ENCODE results near the gene PKN2.

Gene PKN2

DNA sequence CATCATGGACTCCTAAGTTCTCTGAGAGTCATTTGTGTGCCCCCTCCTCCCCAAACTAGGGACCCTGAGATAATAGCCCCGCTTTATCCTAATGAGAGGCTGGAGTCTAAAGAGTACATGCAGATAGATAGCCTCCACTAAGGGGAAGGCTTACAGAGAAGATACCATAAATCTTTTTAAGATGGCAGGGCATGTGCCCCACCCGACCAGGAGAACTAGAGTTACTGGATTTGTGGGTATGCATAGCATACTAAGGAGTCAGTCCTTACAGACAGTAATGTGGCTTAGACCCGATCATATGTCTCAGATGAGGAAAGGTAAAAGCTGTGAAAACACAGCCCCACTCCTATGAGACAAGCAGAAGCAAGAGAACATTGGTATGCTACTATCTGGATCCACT is 25.7 kb upstream of the PKN2 start:
- TF ChIP-seq, protein P1, sequence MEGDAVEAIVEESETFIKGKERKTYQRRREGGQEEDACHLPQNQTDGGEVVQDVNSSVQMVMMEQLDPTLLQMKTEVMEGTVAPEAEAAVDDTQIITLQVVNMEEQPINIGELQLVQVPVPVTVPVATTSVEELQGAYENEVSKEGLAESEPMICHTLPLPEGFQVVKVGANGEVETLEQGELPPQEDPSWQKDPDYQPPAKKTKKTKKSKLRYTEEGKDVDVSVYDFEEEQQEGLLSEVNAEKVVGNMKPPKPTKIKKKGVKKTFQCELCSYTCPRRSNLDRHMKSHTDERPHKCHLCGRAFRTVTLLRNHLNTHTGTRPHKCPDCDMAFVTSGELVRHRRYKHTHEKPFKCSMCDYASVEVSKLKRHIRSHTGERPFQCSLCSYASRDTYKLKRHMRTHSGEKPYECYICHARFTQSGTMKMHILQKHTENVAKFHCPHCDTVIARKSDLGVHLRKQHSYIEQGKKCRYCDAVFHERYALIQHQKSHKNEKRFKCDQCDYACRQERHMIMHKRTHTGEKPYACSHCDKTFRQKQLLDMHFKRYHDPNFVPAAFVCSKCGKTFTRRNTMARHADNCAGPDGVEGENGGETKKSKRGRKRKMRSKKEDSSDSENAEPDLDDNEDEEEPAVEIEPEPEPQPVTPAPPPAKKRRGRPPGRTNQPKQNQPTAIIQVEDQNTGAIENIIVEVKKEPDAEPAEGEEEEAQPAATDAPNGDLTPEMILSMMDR (conservative IDR thresholded peaks at IDR 0.05; ENCODE audit: low read depth): no peak
- CTCF ChIA-PET: interaction anchor here (0.5 to 1.1 kb wide), 5 partner anchors 26 to 1155 kb away, joined by 3 to 4 read pairs (median 3); partner anchors contain the start of gene PKN2
- POLR2A ChIA-PET (ENCODE audit: low non-redundant PET): interaction anchor here (0.8 kb wide), 1 partner anchor 25 kb away, joined by 3 read pairs; no protein-coding TSS in a partner anchor

DNA sequence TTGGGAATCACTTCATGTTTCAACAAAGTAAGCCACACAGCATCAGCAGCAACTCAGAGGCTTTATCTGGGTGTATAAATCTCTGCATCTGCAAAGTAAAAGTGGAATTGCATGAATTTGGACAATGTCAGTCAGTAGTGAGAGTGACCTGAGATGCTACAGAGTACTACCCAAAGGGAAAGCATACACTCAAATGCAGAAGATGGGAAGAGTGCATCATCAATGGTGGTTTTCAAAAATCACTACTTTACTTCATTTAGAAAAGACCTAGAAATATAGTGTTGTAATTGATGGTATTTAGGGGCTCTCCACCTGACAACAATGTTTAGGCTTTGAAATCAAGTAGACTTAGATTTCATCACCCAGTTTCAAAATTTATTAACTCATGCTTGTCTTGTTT is 24.5 kb upstream of the PKN2 start:
- H3K27ac ChIP-seq: no peak overlapping the region
- ChIA-PET CTCF (no interaction called here), POLR2A (ENCODE audit: low non-redundant PET) (no interaction called here)
- TF ChIP-seq, protein P1 (conservative IDR thresholded peaks at IDR 0.05; ENCODE audit: low read depth): no peak
- DNase-seq (ENCODE audit: low spot score): no peak

More for the DNA sequence above, 25.7 kb upstream of the PKN2 start:
- H3K27ac ChIP-seq: no peak overlapping the region
- no peak for DNase-seq (ENCODE audit: low spot score)

DNA sequence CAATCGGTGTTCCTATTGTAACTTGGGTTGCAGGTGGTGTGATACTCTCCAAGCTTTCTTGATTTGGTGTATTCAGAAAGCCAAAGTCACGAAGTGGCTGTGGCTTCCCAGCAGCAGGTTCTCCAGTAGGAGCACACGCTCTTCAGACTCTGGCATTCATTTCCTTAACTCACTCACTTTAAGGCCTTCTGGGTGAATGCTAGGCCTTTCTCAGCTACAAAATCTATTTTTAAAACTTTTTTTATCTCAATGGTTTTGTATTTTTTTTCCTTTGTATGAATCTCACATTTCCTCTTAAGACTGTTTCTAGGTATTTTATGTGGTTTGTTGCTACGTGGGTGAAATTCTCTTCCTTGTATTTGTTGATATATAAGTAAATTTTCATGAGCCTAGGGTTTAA is 22.9 kb upstream of the PKN2 start:
- CTCF ChIA-PET: no interaction called here
- POLR2A ChIA-PET (ENCODE audit: low non-redundant PET): no interaction called here
- no peak for DNase-seq (ENCODE audit: low spot score)
- H3K27ac ChIP-seq: no peak overlapping the region
- TF ChIP-seq, protein P1 (conservative IDR thresholded peaks at IDR 0.05; ENCODE audit: low read depth): no peak

DNA sequence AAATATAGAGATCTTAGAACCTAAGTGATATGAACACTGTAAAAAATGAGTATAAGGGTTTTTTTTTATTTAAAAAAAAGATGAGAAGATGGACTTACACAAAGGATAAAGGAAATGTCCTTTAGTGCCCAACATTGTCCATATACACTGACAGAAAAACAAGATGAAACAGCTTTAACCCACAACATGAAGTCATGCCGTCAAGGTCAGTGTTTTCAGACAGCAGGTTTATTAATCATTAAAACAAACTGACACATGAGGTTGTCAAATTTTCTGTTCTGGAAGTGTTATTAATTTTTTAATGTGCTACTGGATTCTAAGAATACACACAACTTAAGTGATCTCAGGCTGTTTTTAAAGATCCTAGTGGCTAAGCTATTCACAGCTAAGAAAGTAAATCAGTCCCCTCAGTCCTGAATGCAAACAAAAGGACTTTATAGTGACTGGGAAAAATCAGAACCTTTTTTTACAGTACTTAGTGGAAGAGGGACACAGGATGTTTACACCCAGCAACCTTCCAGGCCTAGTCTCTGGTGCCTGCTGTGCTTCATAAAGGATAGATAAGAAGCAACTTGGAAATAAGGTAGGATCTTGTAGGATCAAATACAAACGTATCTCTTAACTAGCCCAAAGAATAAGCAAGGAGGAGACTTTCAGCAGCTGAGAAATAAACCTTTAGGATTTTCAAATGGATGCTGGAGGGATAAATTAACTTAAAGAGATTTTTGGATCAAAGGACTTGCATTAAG is 21.9 kb upstream of the PKN2 start:
- ChIA-PET POLR2A (ENCODE audit: low non-redundant PET) (no interaction called here), CTCF (no interaction called here)
- no peak overlapping the region for H3K27ac ChIP-seq
- TF ChIP-seq, protein P1 (conservative IDR thresholded peaks at IDR 0.05; ENCODE audit: low read depth): no peak
- DNase-seq (ENCODE audit: low spot score): no peak

DNA sequence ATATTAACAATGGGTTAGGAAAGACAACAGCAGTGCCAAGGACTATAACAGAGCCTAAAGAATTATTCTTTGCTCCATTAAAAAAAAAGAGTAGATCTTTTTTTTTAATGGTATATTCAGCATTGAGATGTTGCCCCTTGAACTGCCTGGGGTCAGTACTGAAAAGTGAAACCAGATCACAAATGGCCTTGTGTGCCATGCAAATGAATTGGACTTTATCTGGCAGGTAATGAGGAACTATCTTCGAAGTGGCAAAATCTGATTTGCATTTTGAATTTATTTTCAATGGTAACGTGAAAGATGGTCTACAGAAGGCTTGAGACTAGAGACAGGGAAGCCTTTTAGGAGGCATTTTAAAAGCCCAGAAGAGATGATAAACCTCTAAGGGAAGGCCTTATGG is 21.4 kb upstream of the PKN2 start:
- TF ChIP-seq, protein P1 (conservative IDR thresholded peaks at IDR 0.05; ENCODE audit: low read depth): no peak
- no peak for DNase-seq (ENCODE audit: low spot score)
- H3K27ac ChIP-seq: no peak overlapping the region
- ChIA-PET CTCF (no interaction called here), POLR2A (ENCODE audit: low non-redundant PET) (no interaction called here)

DNA sequence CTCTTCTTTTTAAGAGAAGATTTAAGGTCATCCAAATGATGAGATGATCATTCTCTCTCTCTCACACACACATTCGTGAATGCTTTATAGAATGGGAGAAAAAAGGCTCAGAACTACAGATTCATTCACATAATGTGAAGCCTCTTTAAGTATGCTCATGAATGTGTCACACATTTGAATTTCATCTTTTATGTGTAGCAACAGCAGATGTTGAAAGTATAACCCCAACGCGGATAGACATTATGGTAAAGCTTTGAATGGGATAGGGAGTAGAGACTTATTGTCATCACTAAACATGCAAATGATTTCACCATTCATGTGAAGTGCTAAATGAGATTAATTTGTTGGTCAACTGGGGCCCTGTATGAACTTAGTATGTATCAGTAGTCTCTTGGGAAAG is 15.7 kb upstream of the PKN2 start:
- POLR2A ChIA-PET (ENCODE audit: low non-redundant PET): no interaction called here

More for the DNA sequence above, 15.7 kb upstream of the PKN2 start:
- H3K27ac ChIP-seq: no peak overlapping the region
- CTCF ChIA-PET: no interaction called here
- TF ChIP-seq, protein P1 (conservative IDR thresholded peaks at IDR 0.05; ENCODE audit: low read depth): no peak
- DNase-seq (ENCODE audit: low spot score): no peak

All from RWPE1 (cell line).